ENCODE data around the gene CYB5RL. TPM values are rescaled to one million over a fixed set of nuclear protein-coding genes. Genes with fewer than 3 reads are reported as not detected.
A peak's percentile ranks its signal among the peaks of the same experiment; 100 is the strongest.

Gene CYB5RL
- total and polyA plus RNA-seq, 7 donors, result 0.89 to 6.4 (median 3.2) TPM

- H3K27me3 ChIP-seq (ENCODE audit: insufficient read depth in 3 of 3, low read length in 2 of 3), result no peaks in the 10 kb centered on the region
- DNase-seq (no peak), ATAC-seq (peak in 1 of 4 donors; percentile 27)
- H3K27ac ChIP-seq, result no peak overlapping the region
- intact Hi-C loops (cut with DNase I), result no loop called here
- no peaks in the 10 kb centered on the region for H3K9me3 ChIP-seq
- peaks cover 0 to 15% of the 10 kb centered on the region in 2 donors for H3K36me3 ChIP-seq (ENCODE audit: insufficient read depth in 1 of 2, low read depth in 1 of 2)
- H3K4me1 ChIP-seq, result no peaks in the 10 kb centered on the region
- whole genome bisulfite sequencing, 3 donors, result 72 to 84% (median 75%) methylated on average over 15 of the region's 15 CpGs
- no peak overlapping the region for H3K4me3 ChIP-seq
- TF ChIP-seq CTCF (IDR thresholded peaks at IDR 0.05), result no peak
These were observed 30.9 kb upstream of the CYB5RL start for GRCh38 chr1:54230507-54231339.

GRCh38 chr1:54229281-54229891, 29.6 kb upstream of the CYB5RL start:
- 48 to 52% (median 52%) methylated on average over 11 of the region's 11 CpGs for WGBS, 3 donors
- Histone ChIP-seq H3K27ac (no peak overlapping the region), H3K27me3 (ENCODE audit: insufficient read depth in 3 of 3, low read length in 2 of 3) (no peaks in the 10 kb centered on the region), H3K4me3 (no peak overlapping the region), H3K36me3 (ENCODE audit: insufficient read depth in 1 of 2, low read depth in 1 of 2) (peaks cover 0 to 20% of the 10 kb centered on the region in 2 donors), H3K4me1 (no peaks in the 10 kb centered on the region), H3K9me3 (no peaks in the 10 kb centered on the region)
- peak; percentile 35 to 50 (median 42) for ATAC-seq
- no peak for TF ChIP-seq CTCF (IDR thresholded peaks at IDR 0.05)
- intact Hi-C loops (cut with DNase I), result no loop called here
- peak in 1 of 2 donors; percentile 41 for DNase-seq

GRCh38 chr1:54228638-54229079, 28.8 kb upstream of the CYB5RL start:
- 83 to 89% (median 85%) methylated on average over 9 to 13 of the region's 13 CpGs for WGBS, 3 donors
- no peak overlapping the region for H3K27ac ChIP-seq
- no peaks in the 10 kb centered on the region for H3K4me1 ChIP-seq
- no peaks in the 10 kb centered on the region for H3K27me3 ChIP-seq (ENCODE audit: insufficient read depth in 3 of 3, low read length in 2 of 3)
- no peaks in the 10 kb centered on the region for H3K9me3 ChIP-seq
- H3K4me3 ChIP-seq, result no peak overlapping the region
- no peak for TF ChIP-seq CTCF (IDR thresholded peaks at IDR 0.05)
- intact Hi-C loops (cut with DNase I), result no loop called here
- no peak for DNase-seq
- peaks cover 0 to 20% of the 10 kb centered on the region in 2 donors for H3K36me3 ChIP-seq (ENCODE audit: insufficient read depth in 1 of 2, low read depth in 1 of 2)
- peak in 2 of 4 donors; percentile 11 to 17 for ATAC-seq

GRCh38 chr1:54227891-54228310, 28.1 kb upstream of the CYB5RL start:
- no peak for ATAC-seq
- Histone ChIP-seq H3K27ac (no peak overlapping the region), H3K9me3 (no peaks in the 10 kb centered on the region), H3K36me3 (ENCODE audit: insufficient read depth in 1 of 2, low read depth in 1 of 2) (peaks cover 0 to 20% of the 10 kb centered on the region in 2 donors), H3K4me1 (no peaks in the 10 kb centered on the region), H3K4me3 (no peak overlapping the region), H3K27me3 (ENCODE audit: insufficient read depth in 3 of 3, low read length in 2 of 3) (no peaks in the 10 kb centered on the region)
- no peak for DNase-seq
- no peak for TF ChIP-seq CTCF (IDR thresholded peaks at IDR 0.05)
- 51 to 61% (median 55%) methylated on average over 17 of the region's 17 CpGs for WGBS, 3 donors
- intact Hi-C loops (cut with DNase I), result no loop called here
